Hepatic stellate cell (primary cell): Measurements from ENCODE around the gene TRPM8.

Experiments used
- DNase-seq: peaks from one replicate; pipeline ENCODE4 v3.0.0; 2011; ENCODE audit warnings: low spot score

Gene TRPM8

GRCh38 chr2:234002281-234002680 lies 85.1 kb downstream of the TRPM8 start:
- DNase-seq = no peak

- peak; percentile 35 for DNase-seq
These were observed 86.9 kb downstream of the TRPM8 start for GRCh38 chr2:234003972-234004617.

DNA sequence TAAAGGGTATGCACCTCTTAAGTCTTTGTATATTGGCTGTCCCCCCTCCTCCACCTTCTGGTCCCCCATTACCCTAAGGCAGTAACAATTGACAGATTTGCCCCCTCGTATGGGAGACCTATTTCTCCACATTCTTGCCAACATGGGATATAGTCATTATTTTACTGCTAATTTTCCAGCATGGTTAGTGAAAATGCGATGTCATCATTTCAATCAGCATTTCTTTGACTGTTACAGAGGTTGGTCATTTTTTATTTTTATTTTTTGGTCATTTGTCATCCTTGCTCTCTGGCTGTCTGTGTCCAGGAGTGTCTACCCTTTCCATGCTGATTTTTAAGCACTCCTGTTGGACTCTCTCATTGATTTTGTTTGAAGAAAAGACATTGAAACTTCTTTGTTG lies 88.0 kb downstream of the TRPM8 start:
- no peak for DNase-seq

- DNase-seq = no peak
These were observed 89.3 kb downstream of the TRPM8 start for GRCh38 chr2:234006501-234006900.

GRCh38 chr2:234014427-234014826 lies 97.3 kb downstream of the TRPM8 start:
- DNase-seq = no peak

- no peak for DNase-seq
These were observed 98.7 kb downstream of the TRPM8 start for GRCh38 chr2:234015861-234016260.

DNA sequence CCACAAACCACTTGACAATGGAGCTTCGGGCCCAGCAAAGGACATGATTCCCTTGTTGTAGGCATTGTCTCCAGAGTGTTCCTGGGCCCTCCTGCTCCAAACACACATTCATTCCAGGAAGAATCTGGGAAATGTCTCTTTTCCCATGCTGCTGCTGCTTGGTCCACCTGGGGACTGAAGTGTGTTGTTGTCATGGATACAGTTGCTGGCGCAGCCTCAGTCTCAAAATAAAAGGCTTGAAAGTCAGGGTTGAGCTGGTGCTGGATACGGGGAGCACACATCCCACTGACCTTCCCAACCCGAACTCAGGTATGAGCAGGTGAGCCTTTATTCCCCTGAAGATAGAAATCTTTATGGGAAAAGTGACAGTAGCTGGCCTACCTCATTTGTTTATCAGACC lies 102.7 kb downstream of the TRPM8 start:
- DNase-seq = no peak

DNA sequence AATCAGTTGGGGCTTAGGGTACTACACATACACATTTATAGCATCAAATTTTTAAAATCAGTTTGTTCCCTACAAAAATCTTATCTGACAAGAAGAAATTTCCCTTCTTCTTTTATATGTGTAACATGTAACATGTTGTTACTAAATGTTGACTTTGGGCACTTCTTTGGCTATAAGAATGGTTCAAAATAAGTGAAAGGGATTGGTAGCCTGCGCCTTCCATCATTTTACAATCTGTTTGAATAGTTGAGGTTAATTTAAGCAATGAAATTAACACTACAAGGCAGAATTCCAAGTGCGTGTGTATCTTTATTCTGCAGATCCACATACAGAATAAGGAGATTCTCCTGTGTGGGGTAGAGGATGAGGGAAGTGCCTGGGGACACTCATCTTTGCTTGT lies 103.2 kb downstream of the TRPM8 start:
- no peak for DNase-seq

GRCh38 chr2:234022424-234022823 lies 105.3 kb downstream of the TRPM8 start:
- no peak for DNase-seq

GRCh38 chr2:234024304-234024703 lies 107.1 kb downstream of the TRPM8 start:
- no peak for DNase-seq

DNA sequence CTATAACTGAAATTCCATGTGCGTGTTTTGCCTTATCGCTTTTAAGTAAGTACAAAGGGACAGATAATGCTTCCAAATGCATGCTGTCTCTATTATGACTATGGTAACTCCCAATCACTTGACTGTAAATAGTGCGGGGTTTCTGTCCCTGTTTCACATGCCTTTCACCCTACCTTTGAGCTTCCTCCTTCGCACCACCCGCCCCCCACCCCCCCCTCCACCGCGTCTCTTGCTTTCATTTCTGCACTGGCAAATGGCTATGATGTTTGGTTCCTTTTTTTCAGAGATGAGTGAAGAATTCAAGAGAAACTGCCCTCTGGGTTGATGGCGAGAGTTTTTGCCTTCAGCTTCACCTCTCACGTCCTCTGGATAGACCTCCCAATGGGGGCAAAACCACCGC lies 108.3 kb downstream of the TRPM8 start:
- DNase-seq = no peak

GRCh38 chr2:234025891-234026401 lies 108.8 kb downstream of the TRPM8 start:
- DNase-seq = no peak

DNA sequence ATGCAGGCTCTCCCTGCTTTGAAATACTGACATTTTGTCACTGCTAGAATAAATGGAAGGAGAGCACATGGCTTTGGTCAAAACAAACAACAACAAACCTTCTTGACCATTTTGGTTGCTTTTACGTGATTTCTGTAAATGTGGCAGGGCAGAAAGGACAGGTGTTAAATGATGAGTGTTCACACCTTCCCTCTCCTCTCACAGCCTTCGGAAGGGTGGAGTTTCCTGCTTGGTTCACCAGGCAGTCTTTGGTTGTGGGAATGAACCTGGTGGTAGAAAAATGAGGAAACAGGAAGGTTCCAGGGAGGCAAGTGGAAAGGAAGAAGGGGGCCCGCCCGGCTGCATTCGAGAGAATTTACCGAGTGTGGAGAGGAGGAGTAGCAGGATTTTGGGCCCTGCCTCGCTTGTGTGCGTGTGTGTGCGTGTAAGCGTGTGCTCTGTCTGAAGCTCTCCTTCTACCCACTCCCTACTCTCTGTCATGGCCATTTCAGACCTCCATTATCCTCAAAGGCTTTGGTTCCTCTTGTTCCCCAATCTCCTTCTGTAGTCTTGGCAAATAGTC lies 109.6 kb downstream of the TRPM8 start:
- DNase-seq = no peak

DNA sequence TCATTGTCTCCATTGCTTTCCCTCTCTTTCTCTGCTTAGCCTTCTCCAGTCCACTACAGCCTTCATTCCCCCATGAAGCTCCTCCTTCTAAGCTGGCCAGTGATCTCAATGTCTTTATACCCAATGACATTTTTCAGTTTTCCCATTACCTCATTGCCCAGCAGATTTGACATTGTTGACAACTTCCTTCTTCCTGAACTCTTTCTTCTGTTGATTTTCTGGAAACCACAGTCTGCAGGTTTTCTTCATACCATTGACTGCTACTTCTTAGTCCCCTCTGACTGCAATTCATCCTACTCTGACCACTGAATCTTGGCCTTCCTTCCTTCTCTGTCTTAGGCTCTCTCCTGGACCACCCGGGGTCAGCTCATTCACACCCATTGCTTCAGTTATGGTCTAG lies 110.5 kb downstream of the TRPM8 start:
- DNase-seq = no peak

- DNase-seq = no peak
These were observed 112.1 kb downstream of the TRPM8 start for GRCh38 chr2:234029150-234029733.

DNA sequence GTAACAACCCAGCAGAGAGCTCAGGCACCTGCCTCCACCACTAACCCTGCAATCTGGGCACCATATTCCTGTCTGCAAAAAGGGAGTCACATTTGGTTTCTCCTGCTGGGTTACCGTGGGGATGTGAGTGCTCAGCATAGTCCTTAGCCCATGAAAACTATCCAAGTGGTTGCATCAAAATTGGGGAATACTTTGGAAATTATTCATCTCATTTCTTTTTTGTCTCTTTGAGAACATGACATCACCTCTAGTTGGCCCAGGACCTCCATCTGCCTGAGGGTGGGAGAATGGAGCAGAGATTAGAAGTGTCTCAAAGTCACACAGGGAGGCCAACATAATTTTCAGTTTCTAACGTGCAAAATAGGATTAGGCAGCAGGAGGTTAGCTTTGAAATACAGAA lies 114.0 kb downstream of the TRPM8 start:
- no peak for DNase-seq

DNA sequence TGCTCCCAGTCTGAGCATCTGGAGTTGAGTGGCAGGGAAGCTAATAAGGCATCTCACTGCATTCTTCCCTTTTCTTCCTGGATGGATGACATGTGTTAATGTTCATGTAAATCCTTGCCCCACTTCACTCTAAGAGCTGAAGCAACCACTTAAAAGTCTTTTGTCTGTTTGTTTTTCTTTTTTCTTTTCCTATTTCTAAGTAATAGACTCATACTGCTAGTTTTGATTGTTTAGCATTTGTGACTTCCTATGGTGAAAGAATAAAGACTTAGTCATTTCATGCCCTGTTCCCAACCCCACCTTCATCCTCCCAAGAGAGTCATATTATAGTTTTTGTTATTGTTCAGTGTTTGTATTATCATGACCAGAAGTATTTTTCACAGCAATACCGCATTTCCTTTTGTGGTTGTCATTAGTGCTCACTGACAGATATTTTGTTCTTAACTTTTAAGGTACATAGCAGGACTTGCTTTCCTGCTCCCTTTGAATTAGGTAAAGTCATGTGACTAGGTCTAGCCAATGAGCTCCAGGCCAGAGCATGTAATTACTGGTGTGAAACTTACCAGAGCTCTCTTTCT lies 115.2 kb downstream of the TRPM8 start:
- no peak for DNase-seq

DNA sequence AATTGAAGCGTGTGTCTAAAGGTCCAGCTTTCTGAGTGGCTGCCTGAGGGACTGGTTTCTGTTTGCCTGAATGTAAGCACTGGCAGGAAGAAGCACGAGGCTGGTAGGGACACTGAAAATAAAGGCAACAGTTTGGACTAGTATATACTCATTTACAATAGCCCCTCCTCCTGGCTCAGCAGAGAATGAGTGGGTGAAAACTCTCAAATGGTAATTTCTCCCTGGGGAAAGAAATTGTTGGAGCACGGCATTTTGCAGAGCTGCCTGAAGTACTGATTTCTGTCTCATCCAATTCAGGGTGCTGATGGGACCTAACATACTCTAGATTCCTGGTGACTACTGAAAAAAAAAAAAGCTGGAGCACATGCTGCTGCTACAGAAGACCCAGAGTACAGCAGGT lies 116.0 kb downstream of the TRPM8 start:
- no peak for DNase-seq

DNA sequence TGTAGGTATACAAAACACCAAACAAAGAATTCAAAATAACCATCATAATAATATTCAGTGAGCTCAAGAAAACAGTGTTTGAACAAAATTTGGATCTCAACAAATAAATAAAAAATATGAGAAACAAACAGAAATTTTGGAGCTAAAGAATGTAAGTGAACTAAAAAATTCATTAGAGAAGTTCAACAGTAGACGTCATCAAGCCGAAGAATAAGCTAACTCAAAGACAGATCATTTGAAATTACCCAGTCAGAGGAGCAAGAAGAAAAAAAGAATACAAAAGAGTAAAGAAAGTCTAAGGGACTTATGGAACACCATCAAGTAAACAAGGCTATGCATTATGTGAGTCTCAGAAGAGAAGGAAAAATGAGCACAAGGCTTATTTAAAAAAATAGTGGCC lies 116.7 kb downstream of the TRPM8 start:
- DNase-seq = no peak

DNA sequence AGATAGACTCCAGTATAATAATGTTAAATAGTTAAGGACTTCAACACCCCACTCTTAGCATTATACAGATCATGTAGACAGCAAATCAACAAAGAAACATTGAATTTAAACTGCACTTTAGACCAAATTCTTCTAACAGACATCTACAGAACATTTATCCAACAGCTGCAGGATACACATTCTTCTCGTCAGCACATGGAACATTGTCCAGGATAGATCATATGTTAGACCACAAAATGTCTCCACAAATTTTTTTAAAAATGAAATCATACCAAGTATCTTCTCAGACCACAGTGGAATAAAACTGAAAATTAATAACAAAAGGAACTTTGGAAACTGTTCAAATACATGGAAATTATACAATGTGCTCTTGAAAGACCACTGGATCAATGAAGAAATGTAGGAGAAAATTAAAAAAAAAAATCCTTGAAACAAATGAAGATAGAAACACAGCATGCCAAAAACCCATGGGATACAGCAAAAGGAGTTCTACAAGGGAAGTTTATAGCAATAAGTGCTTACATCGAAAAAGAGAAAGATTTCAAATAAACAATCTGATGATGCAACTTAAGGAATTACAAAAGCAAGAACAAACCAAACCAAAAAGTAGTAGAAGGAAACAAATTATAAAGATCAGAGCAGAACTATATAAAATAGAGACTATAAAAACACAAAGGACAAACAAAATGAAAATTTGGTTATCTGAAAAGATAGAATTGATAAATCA lies 121.1 kb downstream of the TRPM8 start:
- no peak for DNase-seq

GRCh38 chr2:234044157-234044556 lies 127.0 kb downstream of the TRPM8 start:
- DNase-seq = no peak

DNA sequence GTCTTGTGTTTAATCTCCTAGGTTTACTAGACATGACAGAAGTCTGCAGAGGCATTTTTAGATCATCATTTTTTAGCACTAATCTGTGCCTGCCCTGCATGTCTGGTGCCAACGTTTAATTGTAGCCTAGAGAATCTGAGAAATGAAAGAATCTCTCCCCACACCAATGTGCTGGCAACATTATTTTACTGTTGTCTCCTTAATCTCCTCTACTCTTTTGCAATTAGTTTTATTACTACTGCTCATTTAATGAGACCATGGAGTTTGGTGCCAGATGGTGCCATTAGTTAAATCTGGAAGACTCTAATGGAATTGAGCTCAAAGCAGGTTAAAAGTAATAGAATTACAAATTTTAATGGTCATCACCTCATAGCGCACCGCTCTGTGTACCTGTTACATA lies 129.3 kb downstream of the TRPM8 start:
- no peak for DNase-seq

- no peak for DNase-seq
These were observed 130.2 kb downstream of the TRPM8 start for GRCh38 chr2:234047361-234047760.
